Mesenteric fat pad (tissue), 1 donor: ENCODE measurements around the gene ISCA1. TPM values are rescaled to one million over a fixed set of nuclear protein-coding genes. Genes with fewer than 3 reads are reported as not detected.

Source experiments
- DNase-seq: peaks from one replicate; pipeline ENCODE4 v3.0.0-alpha.2; 2020; ENCODE audit warnings: low spot score
- total RNA-seq: library from RNA; stranded (reverse); fragmentation: NEBNext Ultra II Directional; extraction: Animal tissue kit (Norgen Biotek cat#: 25700); gene quantifications from one replicate; pipeline ENCODE4 v1.2.1, GENCODE V29; 2021
- donor health status: DM: yes; HTN: yes; CAD: no.

ISCA1 gene
- total RNA-seq, 1 donor from 2014 or later, result 45.2 TPM

- no peak for DNase-seq
Measured at GRCh38 chr9:86238861-86239770, 43.2 kb downstream of the ISCA1 start.

GRCh38 chr9:86230858-86231257, 51.5 kb downstream of the ISCA1 start:
- no peak for DNase-seq

GRCh38 chr9:86222667-86223066, 59.7 kb downstream of the ISCA1 start:
- no peak for DNase-seq

GRCh38 chr9:86219606-86220005, 62.7 kb downstream of the ISCA1 start:
- DNase-seq, result no peak

- DNase-seq, result no peak
Measured at GRCh38 chr9:86217076-86217755, 65.1 kb downstream of the ISCA1 start.

Other genes starting within 250 kb of the ISCA1 start
- 15.4 TPM for gene GOLM1, start 183.0 kb downstream of the ISCA1 start, total RNA-seq
- 0.55 TPM for gene C9orf153, start 22.9 kb downstream of the ISCA1 start, total RNA-seq
- 30.2 TPM for gene TUT7, start 71.9 kb upstream of the ISCA1 start, total RNA-seq